ENCODE data around the gene SEC24D.

SEC24D gene

GRCh38 chr4:118811832-118812231 lies 24.1 kb downstream of the SEC24D start:
- Histone ChIP-seq H3K4me3 (ENCODE audit: control insufficient read depth in 1 of 7, extremely low read depth in 1 of 7, insufficient read depth in 4 of 7, low read depth in 2 of 7, low read length in 6 of 7) (no peak overlapping the region), H3K4me1 (ENCODE audit: control extremely low read depth in 1 of 4, control insufficient read depth in 4 of 4, insufficient read depth in 4 of 4, low read length in 3 of 4) (no peaks in the 10 kb centered on the region), H3K36me3 (ENCODE audit: control insufficient read depth in 4 of 4, insufficient read depth in 4 of 4, low read length in 3 of 4) (peaks cover 26 to 66% (median 49%) of the 10 kb centered on the region in 4 experiments), H3K27me3 (replicated peaks in 2 of 5; ENCODE audit: control insufficient read depth in 4 of 5, insufficient read depth in 5 of 5, low read length in 4 of 5) (no peaks in the 10 kb centered on the region), H3K27ac (ENCODE audit: insufficient read depth in 1 of 2, low read depth in 1 of 2, low read length in 2 of 2, poor library complexity in 1 of 2, severe bottlenecking in 2 of 2) (no peak overlapping the region), H3K9me3 (ENCODE audit: control extremely low read depth in 1 of 5, control insufficient read depth in 4 of 5, insufficient read depth in 2 of 5, low read depth in 1 of 5, low read length in 4 of 5) (no peaks in the 10 kb centered on the region)
- no peak for DNase-seq
- ChIA-PET POLR2A (no interaction called here), CTCF (interaction anchor here (1.5 kb wide), 1 partner anchor 53 kb away, joined by 3 read pairs; no protein-coding TSS in a partner anchor)
- 86% methylated on average over 1 of the region's 3 CpGs for WGBS (ENCODE audit: insufficient coverage)

GRCh38 chr4:118810991-118811764 lies 24.7 kb downstream of the SEC24D start:
- CTCF ChIA-PET, result interaction anchor here (1.3 kb wide), 1 partner anchor 18 kb away, joined by 3 read pairs; no protein-coding TSS in a partner anchor
- Histone ChIP-seq H3K4me3 (ENCODE audit: control insufficient read depth in 1 of 7, extremely low read depth in 1 of 7, insufficient read depth in 4 of 7, low read depth in 2 of 7, low read length in 6 of 7) (no peak overlapping the region), H3K27me3 (replicated peaks in 2 of 5; ENCODE audit: control insufficient read depth in 4 of 5, insufficient read depth in 5 of 5, low read length in 4 of 5) (no peaks in the 10 kb centered on the region), H3K36me3 (ENCODE audit: control insufficient read depth in 4 of 4, insufficient read depth in 4 of 4, low read length in 3 of 4) (peaks cover 26 to 66% (median 49%) of the 10 kb centered on the region in 4 experiments), H3K9me3 (ENCODE audit: control extremely low read depth in 1 of 5, control insufficient read depth in 4 of 5, insufficient read depth in 2 of 5, low read depth in 1 of 5, low read length in 4 of 5) (no peaks in the 10 kb centered on the region), H3K27ac (ENCODE audit: insufficient read depth in 1 of 2, low read depth in 1 of 2, low read length in 2 of 2, poor library complexity in 1 of 2, severe bottlenecking in 2 of 2) (no peak overlapping the region), H3K4me1 (ENCODE audit: control extremely low read depth in 1 of 4, control insufficient read depth in 4 of 4, insufficient read depth in 4 of 4, low read length in 3 of 4) (no peaks in the 10 kb centered on the region)
- WGBS (ENCODE audit: insufficient coverage), result 93% methylated on average over 3 of the region's 3 CpGs
- POLR2A ChIA-PET, result no interaction called here
- no peak for DNase-seq

DNA sequence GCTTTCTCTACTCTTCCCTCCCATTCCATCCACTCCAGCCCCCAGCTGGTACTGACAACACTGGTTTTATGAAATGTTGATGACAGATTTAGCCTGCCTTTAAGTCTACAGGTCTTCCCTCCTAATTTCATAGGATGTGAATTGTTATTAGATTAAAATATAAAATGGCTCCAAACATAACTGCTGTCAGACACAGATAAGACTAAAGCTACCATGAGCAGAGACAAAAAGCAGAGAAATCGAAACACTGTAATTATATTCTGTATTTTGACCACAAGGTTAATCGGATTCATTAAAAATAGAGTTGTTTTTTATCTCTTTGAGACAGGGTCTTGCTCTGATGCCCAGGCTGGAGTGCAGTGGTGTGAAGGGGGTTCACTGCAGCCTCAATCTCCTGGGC lies 28.3 kb downstream of the SEC24D start:
- WGBS (ENCODE audit: insufficient coverage), result 100% methylated on average over 1 of the region's 2 CpGs
- Histone ChIP-seq H3K36me3 (ENCODE audit: control insufficient read depth in 4 of 4, insufficient read depth in 4 of 4, low read length in 3 of 4) (peaks cover 14 to 49% (median 34%) of the 10 kb centered on the region in 4 experiments), H3K27me3 (replicated peaks in 2 of 5; ENCODE audit: control insufficient read depth in 4 of 5, insufficient read depth in 5 of 5, low read length in 4 of 5) (no peaks in the 10 kb centered on the region), H3K4me1 (ENCODE audit: control extremely low read depth in 1 of 4, control insufficient read depth in 4 of 4, insufficient read depth in 4 of 4, low read length in 3 of 4) (no peaks in the 10 kb centered on the region), H3K27ac (ENCODE audit: insufficient read depth in 1 of 2, low read depth in 1 of 2, low read length in 2 of 2, poor library complexity in 1 of 2, severe bottlenecking in 2 of 2) (no peak overlapping the region), H3K9me3 (ENCODE audit: control extremely low read depth in 1 of 5, control insufficient read depth in 4 of 5, insufficient read depth in 2 of 5, low read depth in 1 of 5, low read length in 4 of 5) (no peaks in the 10 kb centered on the region), H3K4me3 (ENCODE audit: control insufficient read depth in 1 of 7, extremely low read depth in 1 of 7, insufficient read depth in 4 of 7, low read depth in 2 of 7, low read length in 6 of 7) (no peak overlapping the region)
- DNase-seq, result peak in 1 of 3 donors; percentile 9
- POLR2A ChIA-PET, result no interaction called here
- CTCF ChIA-PET, result no interaction called here

DNA sequence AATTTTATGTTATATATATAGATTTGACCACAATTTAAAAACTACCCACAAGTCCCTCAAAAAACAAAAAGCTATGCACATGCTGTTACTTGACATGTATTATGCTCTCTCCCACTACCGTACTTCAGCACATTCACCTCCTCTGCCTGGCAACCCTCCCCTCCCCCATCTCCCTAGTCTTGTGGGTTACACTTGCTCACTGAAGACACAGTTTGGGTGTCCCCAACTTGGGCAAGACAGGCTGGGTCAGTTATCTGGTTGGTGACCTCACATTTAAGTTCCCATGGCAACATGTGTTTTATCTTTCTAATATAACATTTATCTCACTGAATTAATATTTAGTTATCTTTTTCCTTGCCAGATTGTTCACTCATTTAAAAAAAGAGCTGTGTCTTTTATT lies 32.7 kb downstream of the SEC24D start:
- ChIA-PET CTCF (no interaction called here), POLR2A (no interaction called here)
- 100% methylated on average over 1 of the region's 1 CpG for WGBS (ENCODE audit: insufficient coverage)
- H3K27me3 ChIP-seq (replicated peaks in 2 of 5; ENCODE audit: control insufficient read depth in 4 of 5, insufficient read depth in 5 of 5, low read length in 4 of 5), result no peaks in the 10 kb centered on the region
- no peaks in the 10 kb centered on the region for H3K4me1 ChIP-seq (ENCODE audit: control extremely low read depth in 1 of 4, control insufficient read depth in 4 of 4, insufficient read depth in 4 of 4, low read length in 3 of 4)
- peaks cover 9 to 45% (median 28%) of the 10 kb centered on the region in 4 experiments for H3K36me3 ChIP-seq (ENCODE audit: control insufficient read depth in 4 of 4, insufficient read depth in 4 of 4, low read length in 3 of 4)
- H3K27ac ChIP-seq (ENCODE audit: insufficient read depth in 1 of 2, low read depth in 1 of 2, low read length in 2 of 2, poor library complexity in 1 of 2, severe bottlenecking in 2 of 2), result no peak overlapping the region
- DNase-seq, result no peak
- no peak overlapping the region for H3K4me3 ChIP-seq (ENCODE audit: control insufficient read depth in 1 of 7, extremely low read depth in 1 of 7, insufficient read depth in 4 of 7, low read depth in 2 of 7, low read length in 6 of 7)
- no peaks in the 10 kb centered on the region for H3K9me3 ChIP-seq (ENCODE audit: control extremely low read depth in 1 of 5, control insufficient read depth in 4 of 5, insufficient read depth in 2 of 5, low read depth in 1 of 5, low read length in 4 of 5)

DNA sequence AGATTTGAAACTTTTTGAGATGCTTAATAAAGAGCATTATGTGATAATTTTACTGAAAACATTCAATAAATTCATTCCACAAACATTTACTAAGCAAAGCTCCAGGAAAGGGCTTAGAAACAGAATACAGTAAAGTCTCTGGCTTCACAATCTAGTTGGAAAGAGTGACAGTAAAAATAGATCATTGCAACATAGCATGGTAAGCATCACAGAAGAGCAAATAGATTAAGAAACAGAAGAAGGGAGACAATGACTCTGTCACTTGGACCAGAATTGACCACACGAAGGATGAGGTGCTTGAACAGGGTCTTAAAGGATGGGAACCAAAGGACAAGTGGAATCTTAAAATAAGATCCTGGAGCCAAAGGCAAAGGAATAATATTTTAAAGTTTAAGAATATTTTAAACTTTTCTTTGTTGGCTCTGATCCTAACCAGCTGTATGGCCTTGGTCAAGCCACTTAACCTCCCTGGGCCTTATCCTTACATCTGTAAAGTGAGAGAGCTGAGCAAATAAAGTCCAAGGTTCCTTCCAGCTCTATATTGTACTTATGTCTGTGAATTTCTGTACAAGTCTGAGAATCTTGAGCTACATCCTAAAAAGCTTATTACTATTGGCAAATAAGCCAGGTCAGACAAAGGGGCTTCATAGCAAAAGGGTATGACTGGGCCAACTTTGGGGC lies 33.9 kb downstream of the SEC24D start:
- POLR2A ChIA-PET, result interaction anchor here (0.6 kb wide), 1 partner anchor 21 kb away, joined by 3 read pairs; no protein-coding TSS in a partner anchor
- CTCF ChIA-PET, result interaction anchor here (0.8 kb wide), 1 partner anchor 22 kb away, joined by 3 read pairs; no protein-coding TSS in a partner anchor
- Histone ChIP-seq H3K27me3 (replicated peaks in 2 of 5; ENCODE audit: control insufficient read depth in 4 of 5, insufficient read depth in 5 of 5, low read length in 4 of 5) (no peaks in the 10 kb centered on the region), H3K36me3 (ENCODE audit: control insufficient read depth in 4 of 4, insufficient read depth in 4 of 4, low read length in 3 of 4) (peaks cover 13 to 49% (median 31%) of the 10 kb centered on the region in 4 experiments), H3K27ac (ENCODE audit: insufficient read depth in 1 of 2, low read depth in 1 of 2, low read length in 2 of 2, poor library complexity in 1 of 2, severe bottlenecking in 2 of 2) (no peak overlapping the region), H3K9me3 (ENCODE audit: control extremely low read depth in 1 of 5, control insufficient read depth in 4 of 5, insufficient read depth in 2 of 5, low read depth in 1 of 5, low read length in 4 of 5) (no peaks in the 10 kb centered on the region), H3K4me1 (ENCODE audit: control extremely low read depth in 1 of 4, control insufficient read depth in 4 of 4, insufficient read depth in 4 of 4, low read length in 3 of 4) (no peaks in the 10 kb centered on the region), H3K4me3 (ENCODE audit: control insufficient read depth in 1 of 7, extremely low read depth in 1 of 7, insufficient read depth in 4 of 7, low read depth in 2 of 7, low read length in 6 of 7) (no peak overlapping the region)
- no peak for DNase-seq
- WGBS (ENCODE audit: insufficient coverage), result 83% methylated on average over 1 of the region's 1 CpG

- POLR2A ChIA-PET, result no interaction called here
- H3K27ac ChIP-seq (ENCODE audit: insufficient read depth in 1 of 2, low read depth in 1 of 2, low read length in 2 of 2, poor library complexity in 1 of 2, severe bottlenecking in 2 of 2), result no peak overlapping the region
- H3K4me1 ChIP-seq (ENCODE audit: control extremely low read depth in 1 of 4, control insufficient read depth in 4 of 4, insufficient read depth in 4 of 4, low read length in 3 of 4), result no peaks in the 10 kb centered on the region
- no peaks in the 10 kb centered on the region for H3K27me3 ChIP-seq (replicated peaks in 2 of 5; ENCODE audit: control insufficient read depth in 4 of 5, insufficient read depth in 5 of 5, low read length in 4 of 5)
- 100% methylated on average over 9 of the region's 9 CpGs for WGBS (ENCODE audit: insufficient coverage)
- H3K4me3 ChIP-seq (ENCODE audit: control insufficient read depth in 1 of 7, extremely low read depth in 1 of 7, insufficient read depth in 4 of 7, low read depth in 2 of 7, low read length in 6 of 7), result no peak overlapping the region
- peaks cover 17 to 46% (median 31%) of the 10 kb centered on the region in 4 experiments for H3K36me3 ChIP-seq (ENCODE audit: control insufficient read depth in 4 of 4, insufficient read depth in 4 of 4, low read length in 3 of 4)
- no peaks in the 10 kb centered on the region for H3K9me3 ChIP-seq (ENCODE audit: control extremely low read depth in 1 of 5, control insufficient read depth in 4 of 5, insufficient read depth in 2 of 5, low read depth in 1 of 5, low read length in 4 of 5)
- DNase-seq, result no peak
- CTCF ChIA-PET, result interaction anchor here (1.1 kb wide), 1 partner anchor 13 kb away, joined by 3 read pairs; no protein-coding TSS in a partner anchor
Measured at GRCh38 chr4:118799231-118799942, 36.5 kb downstream of the SEC24D start.
